Neural cell (in vitro differentiated cells): ENCODE results near the gene LAMB4. TPM values are rescaled to one million over a fixed set of nuclear protein-coding genes. Genes with fewer than 3 reads are reported as not detected.

ENCODE experiments used
- H2AFZ ChIP-seq: fragments of 200-600, 300-800 bp; sonication (generic), shearing (Covaris generic); 2 replicates; pipeline ENCODE4 v1.6.0; 2014; ENCODE audit warnings: low read depth, mild to moderate bottlenecking, antibody characterized with exemption, low read length, moderate library complexity
- H3F3A ChIP-seq: fragments of 200-600 bp; shearing (Covaris generic); 2 replicates; pipeline ENCODE4 v1.6.1; 2016; ENCODE audit warnings: mild to moderate bottlenecking, moderate library complexity, mixed read lengths, antibody characterized with exemption, low read length; ENCODE audit not compliant: insufficient read depth, poor library complexity, severe bottlenecking
- H3K27ac ChIP-seq: fragments of 200-600, 300-800 bp; sonication (generic), shearing (Covaris generic); 2 replicates; pipeline ENCODE4 v1.5.1; 2014; ENCODE audit warnings: mild to moderate bottlenecking, low read length, moderate library complexity
- H3K27me3 ChIP-seq: fragments of 300-800, 200-600 bp; sonication (generic), shearing (Covaris generic); 2 replicates; pipeline ENCODE4 v1.6.0; 2014; ENCODE audit warnings: mild to moderate bottlenecking, low read depth, low read length, moderate library complexity; ENCODE audit not compliant: insufficient read depth
- H3K36me3 ChIP-seq: fragments of 300-800, 200-600 bp; sonication (generic), shearing (Covaris generic); 2 replicates; pipeline ENCODE4 v1.5.1; 2014; ENCODE audit warnings: mild to moderate bottlenecking, antibody characterized with exemption, low read length, moderate library complexity; ENCODE audit not compliant: insufficient read depth
- H3K4me2 ChIP-seq: fragments of 300-800, 200-600 bp; sonication (generic), shearing (Covaris generic); 2 replicates; pipeline ENCODE4 v1.6.0; 2014; ENCODE audit warnings: mild to moderate bottlenecking, low read length
- H3K4me3 ChIP-seq: fragments of 300-800, 200-600 bp; sonication (generic), shearing (Covaris generic); 2 replicates; pipeline ENCODE4 v1.5.1; 2014; ENCODE audit warnings: mild to moderate bottlenecking, low read length, moderate library complexity
- H3K79me2 ChIP-seq: fragments of 200-600 bp; shearing (Covaris generic); replicated peaks from 2 replicates; pipeline ENCODE4 v1.6.0; 2014; ENCODE audit warnings: mild to moderate bottlenecking, low read length, moderate library complexity; ENCODE audit not compliant: insufficient read depth
- H3K9ac ChIP-seq: fragments of 300-800, 200-600 bp; sonication (generic), shearing (Covaris generic); 2 replicates; pipeline ENCODE4 v1.6.1; 2016; ENCODE audit warnings: mild to moderate bottlenecking, low read length, mixed read lengths
- H3K9me2 ChIP-seq: fragments of 200-600 bp; shearing (Covaris generic); 2 replicates; pipeline ENCODE4 v1.6.1; 2016; ENCODE audit warnings: mild to moderate bottlenecking, low read length, mixed read lengths; ENCODE audit not compliant: insufficient read depth
- H3K9me3 ChIP-seq: fragments of 200-600, 300-800 bp; sonication (generic), shearing (Covaris generic); 2 replicates; pipeline ENCODE4 v1.6.1; 2016; ENCODE audit warnings: mild to moderate bottlenecking, mixed run types, low read length, moderate library complexity, mixed read lengths
- H4K20me1 ChIP-seq: fragments of 200-600 bp; shearing (Covaris generic); 2 replicates; pipeline ENCODE4 v1.6.1; 2016; ENCODE audit warnings: mild to moderate bottlenecking, mixed run types; ENCODE audit not compliant: insufficient read depth
- CTCF ChIP-seq: fragments of 450-650 bp; IDR thresholded peaks from 2 replicates; pipeline ENCODE4 v1.5.1; 2014; ENCODE audit warnings: antibody characterized with exemption, mild to moderate bottlenecking, moderate library complexity; ENCODE audit not compliant: poor library complexity, severe bottlenecking
- EP300 ChIP-seq: fragments of 450-650 bp; conservative IDR thresholded peaks from 2 replicates; pipeline ENCODE4 v1.6.1; 2014; ENCODE audit warnings: antibody characterized with exemption, mild to moderate bottlenecking, moderate library complexity; ENCODE audit not compliant: poor library complexity, severe bottlenecking
- EZH2 ChIP-seq: fragments of 200-600, 300-800 bp; shearing (Covaris generic), sonication (generic); IDR thresholded peaks from 2 replicates; pipeline ENCODE4 v1.6.1; 2014; ENCODE audit warnings: antibody characterized with exemption, low read length, borderline replicate concordance, mild to moderate bottlenecking; ENCODE audit not compliant: insufficient read depth, poor library complexity, severe bottlenecking
- MXI1 ChIP-seq: fragments of 450-650 bp; conservative IDR thresholded peaks from 2 replicates; pipeline ENCODE4 v1.6.1; 2014; ENCODE audit warnings: antibody characterized with exemption, mild to moderate bottlenecking; ENCODE audit not compliant: poor library complexity, severe bottlenecking
- POLR2AphosphoS5 ChIP-seq: IDR thresholded peaks from 2 replicates; pipeline ENCODE4 v1.6.1; 2012
- RAD21 ChIP-seq: fragments of 450-650 bp; conservative IDR thresholded peaks from 2 replicates; pipeline ENCODE4 v1.6.1; 2014; ENCODE audit warnings: antibody characterized with exemption, mild to moderate bottlenecking, moderate library complexity
- SMC3 ChIP-seq: fragments of 450-650 bp; conservative IDR thresholded peaks from 2 replicates; pipeline ENCODE4 v1.6.1; 2014; ENCODE audit warnings: antibody characterized with exemption, mild to moderate bottlenecking, moderate library complexity; ENCODE audit not compliant: poor library complexity
- TAF1 ChIP-seq: IDR thresholded peaks from 2 replicates; pipeline ENCODE4 v1.6.1; 2012; ENCODE audit warnings: low read depth
- polyA plus RNA-seq: library from polyadenylated mRNA; depleted of rRNA; stranded (reverse); fragments of >200 nt; gene quantifications from 2 replicates; pipeline ENCODE4 v1.2.3, GENCODE V29; 2014
- TF ChIP-seq, protein P1 (sequence below): IDR thresholded peaks from 2 replicates; pipeline ENCODE4 v1.6.1; 2012; ENCODE audit warnings: borderline replicate concordance

The LAMB4 gene
- polyA plus RNA-seq, 1 donor from 2014 or later = 0.16 TPM

DNA sequence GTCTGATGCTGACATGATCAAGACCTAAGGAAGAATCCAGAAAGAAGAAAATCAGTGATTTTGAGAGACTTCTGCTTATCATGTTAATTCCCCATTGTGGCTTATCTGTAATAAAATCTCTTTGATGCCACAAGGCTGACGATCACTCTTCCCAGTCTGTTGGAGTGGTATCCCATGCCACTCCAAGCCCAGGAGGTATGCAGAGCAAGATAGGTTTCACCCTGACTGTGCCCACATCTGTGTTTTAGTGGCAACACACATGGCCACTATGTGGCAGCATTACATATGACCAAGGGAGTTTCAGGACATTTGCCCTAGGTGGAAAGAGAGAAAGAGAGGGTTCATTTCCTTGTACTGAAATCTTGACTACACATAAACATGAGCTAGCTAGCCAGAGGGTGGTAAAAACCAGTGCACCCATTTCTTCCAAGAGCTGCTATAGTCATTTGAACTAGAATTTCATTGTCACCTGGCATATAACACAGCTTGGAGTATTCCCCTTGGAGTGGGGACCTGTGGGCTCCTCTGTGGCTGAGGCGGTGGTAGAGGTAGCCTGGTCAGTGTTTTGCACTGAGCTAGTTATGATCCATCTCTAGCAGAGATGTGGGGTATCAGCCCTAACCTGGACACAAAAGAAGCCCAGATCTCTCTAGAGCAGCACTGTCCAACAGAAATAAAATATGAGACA lies 20.8 kb downstream of the LAMB4 start:
- Histone ChIP-seq H3K79me2 (no peaks in the 10 kb centered on the region), H3K4me3 (no peak overlapping the region), H3K27me3 (no peaks in the 10 kb centered on the region), H3K9me2 (no peaks in the 10 kb centered on the region), H3F3A (no peaks in the 10 kb centered on the region), H3K9ac (no peak overlapping the region), H4K20me1 (no peaks in the 10 kb centered on the region), H3K9me3 (no peaks in the 10 kb centered on the region), H3K36me3 (no peaks in the 10 kb centered on the region), H2AFZ (no peak overlapping the region), H3K4me2 (no peak overlapping the region), H3K27ac (no peak overlapping the region)
- TF ChIP-seq CTCF (no peak), MXI1 (no peak), EZH2 (no peak), SMC3 (no peak), RAD21 (no peak), TAF1 (no peak), EP300 (no peak), POLR2AphosphoS5 (no peak)
- TF ChIP-seq, protein P1, sequence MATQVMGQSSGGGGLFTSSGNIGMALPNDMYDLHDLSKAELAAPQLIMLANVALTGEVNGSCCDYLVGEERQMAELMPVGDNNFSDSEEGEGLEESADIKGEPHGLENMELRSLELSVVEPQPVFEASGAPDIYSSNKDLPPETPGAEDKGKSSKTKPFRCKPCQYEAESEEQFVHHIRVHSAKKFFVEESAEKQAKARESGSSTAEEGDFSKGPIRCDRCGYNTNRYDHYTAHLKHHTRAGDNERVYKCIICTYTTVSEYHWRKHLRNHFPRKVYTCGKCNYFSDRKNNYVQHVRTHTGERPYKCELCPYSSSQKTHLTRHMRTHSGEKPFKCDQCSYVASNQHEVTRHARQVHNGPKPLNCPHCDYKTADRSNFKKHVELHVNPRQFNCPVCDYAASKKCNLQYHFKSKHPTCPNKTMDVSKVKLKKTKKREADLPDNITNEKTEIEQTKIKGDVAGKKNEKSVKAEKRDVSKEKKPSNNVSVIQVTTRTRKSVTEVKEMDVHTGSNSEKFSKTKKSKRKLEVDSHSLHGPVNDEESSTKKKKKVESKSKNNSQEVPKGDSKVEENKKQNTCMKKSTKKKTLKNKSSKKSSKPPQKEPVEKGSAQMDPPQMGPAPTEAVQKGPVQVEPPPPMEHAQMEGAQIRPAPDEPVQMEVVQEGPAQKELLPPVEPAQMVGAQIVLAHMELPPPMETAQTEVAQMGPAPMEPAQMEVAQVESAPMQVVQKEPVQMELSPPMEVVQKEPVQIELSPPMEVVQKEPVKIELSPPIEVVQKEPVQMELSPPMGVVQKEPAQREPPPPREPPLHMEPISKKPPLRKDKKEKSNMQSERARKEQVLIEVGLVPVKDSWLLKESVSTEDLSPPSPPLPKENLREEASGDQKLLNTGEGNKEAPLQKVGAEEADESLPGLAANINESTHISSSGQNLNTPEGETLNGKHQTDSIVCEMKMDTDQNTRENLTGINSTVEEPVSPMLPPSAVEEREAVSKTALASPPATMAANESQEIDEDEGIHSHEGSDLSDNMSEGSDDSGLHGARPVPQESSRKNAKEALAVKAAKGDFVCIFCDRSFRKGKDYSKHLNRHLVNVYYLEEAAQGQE = no peak

DNA sequence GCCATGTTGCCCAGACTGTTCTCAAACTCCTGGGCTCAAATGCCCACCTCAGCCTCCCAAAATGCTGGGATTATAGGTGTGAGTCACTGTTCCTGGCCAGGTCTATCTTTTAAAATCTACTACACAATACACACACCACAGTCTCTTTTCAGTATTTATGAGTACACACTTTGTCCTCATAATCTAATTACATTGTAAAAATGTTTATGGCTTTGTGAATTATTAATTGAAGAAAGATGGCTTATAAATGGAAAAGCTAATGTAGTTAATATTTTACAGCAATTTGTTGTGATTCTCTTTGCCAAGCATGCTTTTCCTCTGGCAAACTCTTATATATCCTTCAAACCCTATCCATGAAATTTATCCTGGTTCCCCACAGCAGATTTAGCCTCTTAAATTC lies 22.0 kb downstream of the LAMB4 start:
- Histone ChIP-seq H3K9me2 (no peaks in the 10 kb centered on the region), H3K27ac (no peak overlapping the region), H3K9ac (no peak overlapping the region), H3K4me2 (no peak overlapping the region), H3K36me3 (no peaks in the 10 kb centered on the region), H4K20me1 (no peaks in the 10 kb centered on the region), H2AFZ (no peak overlapping the region), H3K4me3 (no peak overlapping the region), H3K9me3 (no peaks in the 10 kb centered on the region), H3K79me2 (no peaks in the 10 kb centered on the region), H3F3A (no peaks in the 10 kb centered on the region), H3K27me3 (no peaks in the 10 kb centered on the region)
- TF ChIP-seq TAF1 (no peak), EZH2 (no peak), EP300 (no peak), SMC3 (no peak)
- TF ChIP-seq, protein P1 = no peak
